GM13977 (cell line): ENCODE data around the gene OFD1.
"Not testable (repeated sequence)": the region's sequence is repeated elsewhere in the genome, so short reads cannot be mapped to it uniquely, and the experiment has no call there.

ENCODE experiments used
- DNase-seq: peaks from one replicate; pipeline ENCODE4 v3.0.0; 2012; ENCODE audit warnings: low spot score
- CTCF ChIP-seq: IDR thresholded peaks from 2 replicates; pipeline ENCODE4 v1.5.1; 2012; ENCODE audit warnings: mild to moderate bottlenecking, control low read depth; ENCODE audit not compliant: insufficient read depth; ENCODE audit errors: extremely low read depth, missing control alignments
- in situ Hi-C: fragments of 300-500 bp; cut with MboI; formaldehyde crosslinking; loops from one replicate; pipeline ENCODE4 v1.12.0; 2022; ENCODE audit warnings: low sequenced_read_pairs, low pct_unique_long_range_greater_than_20kb, mixed read lengths, inconsistent platforms; ENCODE audit not compliant: unreplicated experiment

Gene OFD1

GRCh38 chrX:13717700-13718472 is 16.7 kb upstream of the OFD1 start:
- no peak for TF ChIP-seq CTCF
- DNase-seq: no peak
- in situ Hi-C loops: loop anchor here (25.0 kb wide), 1 partner anchor 456 kb away; no protein-coding TSS in a partner anchor

GRCh38 chrX:13719192-13719856 is 15.2 kb upstream of the OFD1 start:
- no peak for DNase-seq
- TF ChIP-seq CTCF: no peak
- in situ Hi-C loops: loop anchor here (25.0 kb wide), 1 partner anchor 457 kb away; no protein-coding TSS in a partner anchor

DNA sequence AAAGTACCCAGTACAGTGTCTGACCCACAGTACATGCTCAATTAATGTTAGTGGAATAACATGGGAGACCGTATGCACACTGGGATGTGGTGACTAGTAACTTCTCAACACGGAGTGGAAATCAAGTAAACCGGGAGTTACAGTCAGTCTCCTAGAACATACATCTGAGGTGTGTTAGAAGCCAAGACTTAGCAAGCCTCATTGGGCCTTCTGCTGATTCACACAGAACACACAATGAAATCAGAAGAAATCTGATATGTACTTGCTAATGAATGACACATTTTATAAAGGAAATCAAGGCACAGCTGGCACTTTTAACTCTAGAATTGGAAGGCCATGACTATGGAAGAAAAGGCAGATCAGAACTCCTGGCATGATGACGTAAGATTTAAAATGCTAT is 13.2 kb upstream of the OFD1 start:
- no peak for DNase-seq
- TF ChIP-seq CTCF: no peak
- in situ Hi-C loops: loop anchor here (25.0 kb wide), 1 partner anchor 459 kb away; no protein-coding TSS in a partner anchor

DNA sequence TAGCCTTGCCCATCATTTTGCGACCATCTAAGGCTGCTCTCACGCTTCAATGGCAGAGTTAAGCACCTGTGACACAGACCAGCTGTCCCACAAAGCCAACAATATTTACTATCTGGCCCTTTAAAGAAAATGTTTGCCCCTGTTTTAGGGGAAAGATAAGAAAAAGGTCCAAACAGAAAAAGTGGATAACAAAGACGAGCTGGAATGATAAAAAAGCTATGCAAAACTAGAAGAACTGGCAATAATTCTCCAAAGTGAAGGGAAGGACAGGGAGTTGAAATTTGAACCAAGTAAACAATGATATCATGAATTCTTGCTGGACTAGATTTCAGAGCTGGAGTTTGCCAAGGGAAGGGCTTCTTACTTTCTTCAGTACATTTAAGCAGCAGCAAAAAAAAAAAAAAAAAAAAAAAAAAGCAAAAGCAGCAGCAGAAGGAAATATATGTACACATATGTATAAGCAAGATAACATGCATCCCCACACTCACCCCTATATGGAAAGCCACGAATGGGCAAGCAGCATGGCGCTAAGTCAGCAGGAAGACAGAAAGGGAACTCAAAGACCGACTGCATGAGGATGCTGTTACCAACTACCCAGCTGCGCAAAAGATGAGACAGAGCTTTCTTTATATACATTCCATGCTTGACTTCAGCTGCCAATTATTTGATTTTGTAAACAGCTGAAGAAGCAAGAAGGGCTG is 12.6 kb upstream of the OFD1 start:
- in situ Hi-C loops: loop anchor here (25.0 kb wide), 1 partner anchor 460 kb away; no protein-coding TSS in a partner anchor
- no peak for DNase-seq
- no peak for TF ChIP-seq CTCF

GRCh38 chrX:13724878-13725277 is 9.7 kb upstream of the OFD1 start:
- in situ Hi-C loops: loop anchor here (25.0 kb wide), 1 partner anchor 463 kb away; no protein-coding TSS in a partner anchor
- not testable (repeated sequence) for DNase-seq

GRCh38 chrX:13726583-13726982 is 8.0 kb upstream of the OFD1 start:
- DNase-seq, in situ Hi-C loops: not testable (repeated sequence)

GRCh38 chrX:13730523-13730922 is 4.0 kb upstream of the OFD1 start:
- DNase-seq, in situ Hi-C loops: not testable (repeated sequence)
